Ishikawa (cell line): ENCODE measurements around the gene SPATA1.

Experiments used
- EP300 ChIP-seq: IDR thresholded peaks from 2 replicates; pipeline ENCODE4 v1.6.1; 2012; ENCODE audit warnings: borderline replicate concordance
- MAX ChIP-seq: IDR thresholded peaks from 2 replicates; pipeline ENCODE4 v1.6.1; 2012
- RAD21 ChIP-seq: IDR thresholded peaks from 2 replicates; pipeline ENCODE4 v1.6.1; 2012; ENCODE audit warnings: low read depth
- TAF1 ChIP-seq: IDR thresholded peaks from 2 replicates; pipeline ENCODE4 v1.6.1; 2012; ENCODE audit warnings: low read depth, mild to moderate bottlenecking
- ZBTB7A ChIP-seq: IDR thresholded peaks from 2 replicates; pipeline ENCODE4 v1.6.1; 2012; ENCODE audit warnings: low read depth

DNA sequence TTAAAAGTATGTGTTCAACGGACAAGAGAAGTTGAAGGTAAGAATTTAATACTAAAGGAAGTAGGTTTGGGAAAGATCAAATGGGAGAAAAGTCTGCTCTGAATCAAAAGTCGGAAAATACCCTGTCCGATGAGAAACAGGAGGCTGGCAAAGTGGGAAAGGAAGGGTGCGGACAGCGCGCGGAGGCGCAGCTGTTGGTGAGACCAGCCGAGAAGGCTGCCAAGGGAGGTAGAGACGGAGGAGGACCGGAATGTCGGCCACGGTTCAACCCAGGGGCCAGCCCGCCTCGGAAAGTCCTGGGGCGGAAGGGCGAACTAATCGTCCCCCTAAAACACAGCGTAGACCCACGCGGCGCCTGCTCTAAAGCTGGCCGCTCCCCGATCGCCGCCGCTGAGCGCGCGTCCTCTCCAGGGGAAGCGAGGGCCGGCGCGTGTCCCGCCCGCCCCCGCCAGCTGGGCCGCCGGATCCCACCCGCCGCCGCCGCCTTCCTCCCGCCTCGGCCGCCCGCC, 639 bp upstream of the SPATA1 start:
- TF ChIP-seq MAX (no peak; the same call in 1 of the 2 replicates), EP300 (no peak), TAF1 (no peak), RAD21 (no peak), ZBTB7A (no peak)
